NCI-H1436 (cell line): Measurements from ENCODE around the gene HIF3A.

Experiments
- DNase-seq: peaks from one replicate; lab custom pipeline; 2025; lab: John Stamatoyannopoulos, UW

HIF3A gene

GRCh38 chr19:46384396-46384795 lies 87.6 kb downstream of the HIF3A start:
- no peak for DNase-seq

DNA sequence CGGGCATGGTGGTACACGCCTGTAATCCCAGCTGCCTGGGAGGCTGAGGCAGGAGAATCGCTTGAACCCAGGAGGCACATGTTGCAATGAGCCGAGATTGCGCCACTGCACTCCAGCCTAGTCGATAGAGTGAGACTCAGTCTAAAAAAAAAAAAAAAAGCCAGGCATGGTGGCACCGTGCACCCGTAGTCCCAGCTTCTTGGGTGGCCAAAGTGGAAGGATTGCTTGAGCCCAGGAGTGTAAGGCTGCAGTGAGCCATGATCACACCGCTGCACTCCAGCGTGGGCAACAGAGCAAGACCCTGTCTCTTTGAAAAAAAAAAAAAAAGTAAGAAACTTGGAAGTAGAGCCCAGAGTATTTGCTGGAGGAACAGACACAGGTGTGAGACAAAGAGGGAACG lies 88.8 kb downstream of the HIF3A start:
- DNase-seq = no peak

DNA sequence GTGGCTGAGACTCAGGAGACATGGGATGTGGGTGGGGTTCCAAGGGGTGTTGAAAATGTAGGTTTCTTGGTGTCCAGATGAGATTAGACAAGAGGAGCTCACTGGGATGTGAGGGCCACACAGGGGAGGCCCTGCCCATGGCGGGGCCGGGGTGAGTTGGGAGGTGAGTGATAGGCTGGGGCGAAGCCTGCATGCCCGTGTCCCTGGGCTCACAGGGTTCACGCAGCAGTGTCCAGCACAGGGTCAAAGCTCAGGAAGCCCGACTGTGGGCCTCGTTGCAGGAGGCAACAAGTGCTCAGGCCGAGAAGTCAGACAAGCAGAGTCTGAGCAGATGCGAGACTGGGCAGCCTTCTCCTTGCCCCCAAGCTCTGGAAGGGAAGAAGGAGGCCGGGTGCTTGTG lies 89.3 kb downstream of the HIF3A start:
- DNase-seq = no peak

GRCh38 chr19:46386996-46387712 lies 90.3 kb downstream of the HIF3A start:
- no peak for DNase-seq

DNA sequence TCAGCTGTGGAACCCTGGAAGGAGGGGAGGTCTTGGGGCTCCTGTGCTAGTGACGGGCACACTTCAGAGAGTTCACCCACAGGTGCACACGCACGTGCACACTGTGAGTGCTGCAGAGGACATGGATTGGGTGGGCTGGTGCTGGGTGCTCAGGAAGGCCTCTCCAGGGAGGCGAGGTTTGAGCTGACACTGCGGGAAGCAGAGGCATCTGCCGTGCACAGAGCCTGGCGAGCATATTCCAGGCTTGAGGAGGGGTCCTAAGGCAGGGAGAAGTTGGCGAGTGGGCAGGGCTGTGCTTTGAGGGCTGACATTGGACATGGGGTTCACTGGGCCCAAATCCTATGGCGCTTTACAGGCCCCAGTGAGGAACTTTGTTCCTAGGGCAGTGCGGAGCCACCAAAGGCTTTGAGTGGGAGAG lies 90.9 kb downstream of the HIF3A start:
- DNase-seq = no peak

DNA sequence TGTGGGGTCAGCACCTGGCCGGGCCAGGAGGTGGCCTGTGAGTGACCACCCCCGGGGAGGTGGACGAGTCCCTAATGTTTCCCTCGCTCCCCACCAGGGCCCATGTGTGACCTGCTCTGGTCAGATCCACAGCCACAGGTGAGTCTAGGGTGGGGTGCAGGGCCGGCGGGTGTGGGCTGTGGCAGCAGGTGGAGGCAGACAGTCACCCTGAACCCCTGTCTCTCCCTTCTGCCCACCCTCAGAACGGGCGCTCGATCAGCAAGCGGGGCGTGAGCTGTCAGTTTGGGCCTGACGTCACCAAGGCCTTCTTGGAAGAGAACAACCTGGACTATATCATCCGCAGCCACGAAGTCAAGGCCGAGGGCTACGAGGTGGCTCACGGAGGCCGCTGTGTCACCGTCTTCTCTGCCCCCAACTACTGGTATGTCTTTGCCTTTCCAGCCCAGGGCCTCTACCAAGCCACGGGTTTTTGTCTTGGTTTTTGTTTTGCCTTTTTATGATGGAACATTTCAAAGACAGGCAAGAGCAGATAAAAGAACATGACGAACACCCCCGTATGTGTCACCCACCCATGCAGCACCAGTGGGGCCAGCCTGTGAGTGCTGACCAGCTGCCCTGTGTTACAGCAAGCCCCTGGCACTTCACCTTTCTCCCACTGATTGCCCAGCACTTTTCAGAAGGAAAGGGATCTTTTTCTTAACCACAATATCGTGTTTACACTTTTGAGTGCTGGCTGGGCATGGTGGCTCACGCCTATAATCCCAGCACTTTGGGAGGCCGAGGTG lies 91.7 kb downstream of the HIF3A start:
- DNase-seq = no peak

- no peak for DNase-seq
Observed at GRCh38 chr19:46390121-46390858, 93.4 kb downstream of the HIF3A start.

GRCh38 chr19:46390866-46391265 lies 94.0 kb downstream of the HIF3A start:
- no peak for DNase-seq

- no peak for DNase-seq
Observed at GRCh38 chr19:46391296-46392251, 94.7 kb downstream of the HIF3A start.

GRCh38 chr19:46392252-46392801 lies 95.5 kb downstream of the HIF3A start:
- DNase-seq = no peak

DNA sequence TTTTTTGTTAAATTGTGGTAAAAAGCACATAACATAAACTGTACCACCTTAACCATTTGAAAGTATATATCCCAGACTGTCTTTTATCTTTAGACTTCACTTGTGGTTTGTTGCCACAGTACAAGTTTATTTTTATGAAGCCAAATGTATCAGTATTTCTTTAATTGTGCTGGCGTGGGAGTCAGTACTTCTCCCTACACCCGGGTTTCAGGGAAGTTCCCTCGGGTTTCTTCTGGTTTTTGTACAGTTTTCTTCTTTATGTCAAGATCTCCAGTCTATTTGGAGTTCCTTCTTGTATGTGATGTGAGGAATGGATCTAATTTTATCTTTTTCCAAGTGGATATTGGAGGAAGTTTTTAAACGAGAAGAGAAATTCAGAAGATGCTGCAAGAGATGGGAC lies 96.0 kb downstream of the HIF3A start:
- no peak for DNase-seq
